Glomerular visceral epithelial cell (primary cell): Measurements from ENCODE around the gene PODXL.

Experiments
- DNase-seq: peaks from one replicate; pipeline ENCODE4 v3.0.0-alpha.2; 2016; ENCODE audit errors: extremely low spot score

Gene PODXL

GRCh38 chr7:131564640-131565039, 8.2 kb upstream of the PODXL start:
- no peak for DNase-seq

- no peak for DNase-seq
These were observed 7.5 kb upstream of the PODXL start for GRCh38 chr7:131563918-131564317.

GRCh38 chr7:131562941-131563340, 6.5 kb upstream of the PODXL start:
- no peak for DNase-seq

GRCh38 chr7:131560061-131560460, 3.6 kb upstream of the PODXL start:
- no peak for DNase-seq

- DNase-seq = no peak
These were observed 1.4 kb upstream of the PODXL start for GRCh38 chr7:131557652-131558385.

GRCh38 chr7:131556909-131557651, 652 bp upstream of the PODXL start:
- no peak for DNase-seq

GRCh38 chr7:131555552-131556052, 826 bp downstream of the PODXL start:
- no peak for DNase-seq

GRCh38 chr7:131554880-131555516, 1.4 kb downstream of the PODXL start:
- no peak for DNase-seq

GRCh38 chr7:131553931-131554330, 2.5 kb downstream of the PODXL start:
- DNase-seq = no peak

- no peak for DNase-seq
These were observed 4.4 kb downstream of the PODXL start for GRCh38 chr7:131552053-131552452.

GRCh38 chr7:131550846-131551245, 5.6 kb downstream of the PODXL start:
- no peak for DNase-seq

GRCh38 chr7:131548371-131548770, 8.1 kb downstream of the PODXL start:
- no peak for DNase-seq

GRCh38 chr7:131547589-131547988, 8.8 kb downstream of the PODXL start:
- no peak for DNase-seq

- DNase-seq = no peak
These were observed 9.8 kb downstream of the PODXL start for GRCh38 chr7:131546583-131547141.

GRCh38 chr7:131546126-131546525, 10.3 kb downstream of the PODXL start:
- peak; percentile 9 for DNase-seq

- no peak for DNase-seq
These were observed 11.8 kb downstream of the PODXL start for GRCh38 chr7:131544449-131545301.

- no peak for DNase-seq
These were observed 12.4 kb downstream of the PODXL start for GRCh38 chr7:131544021-131544420.

GRCh38 chr7:131543298-131543697, 13.1 kb downstream of the PODXL start:
- no peak for DNase-seq

- DNase-seq = no peak
These were observed 15.8 kb downstream of the PODXL start for GRCh38 chr7:131540491-131541162.

- no peak for DNase-seq
These were observed 17.6 kb downstream of the PODXL start for GRCh38 chr7:131538813-131539179.
